MCF 10A (cell line): Measurements from ENCODE around the gene PPAT. TPM values are rescaled to one million over a fixed set of nuclear protein-coding genes. Genes with fewer than 3 reads are reported as not detected.
A peak's percentile ranks its signal among the peaks of the same experiment; 100 is the strongest.

Experiments
- BruUV-seq: library from RNA; stranded (reverse); fragments of 400-500 nt; replicated peaks from 2 replicates; lab custom pipeline; 2021; lab: Mats Ljungman, UMichigan
- CTCF ChIA-PET: fragments of 300-600 bp; sonication (Branson Sonifier 250); formaldehyde crosslinking; extraction: SDS; loops from one replicate; lab custom pipeline; 2021; ENCODE audit warnings: antibody characterized with exemption, inconsistent platforms; lab: Yijun Ruan, JAX
- POLR2A ChIA-PET: fragments of 300-600, 350-650 bp; sonication (Branson Sonifier 250); formaldehyde crosslinking; extraction: SDS; loops from one replicate; lab custom pipeline; 2020; ENCODE audit warnings: antibody characterized with exemption, inconsistent platforms; lab: Yijun Ruan, JAX
- DNase-seq: peaks from one replicate; pipeline ENCODE4 v3.0.0-alpha.2; 2018; ENCODE audit not compliant: unreplicated experiment
- H3K27ac Mint-ChIP-seq: one replicate; pipeline ENCODE4 v1.8.0; 2022; ENCODE audit warnings: mild to moderate bottlenecking, low read depth, mixed read lengths; ENCODE audit not compliant: unreplicated experiment
- H3K27me3 Mint-ChIP-seq: one replicate; pipeline ENCODE4 v1.8.0; 2022; ENCODE audit warnings: mixed read lengths; ENCODE audit not compliant: insufficient read depth, unreplicated experiment
- H3K36me3 Mint-ChIP-seq: one replicate; pipeline ENCODE4 v1.8.0; 2022; ENCODE audit warnings: mild to moderate bottlenecking, moderate library complexity, mixed read lengths; ENCODE audit not compliant: insufficient read depth, unreplicated experiment
- H3K4me1 Mint-ChIP-seq: one replicate; pipeline ENCODE4 v1.8.0; 2022; ENCODE audit warnings: mixed read lengths; ENCODE audit not compliant: insufficient read depth, unreplicated experiment
- H3K4me3 Mint-ChIP-seq: one replicate; pipeline ENCODE4 v1.8.0; 2022; ENCODE audit warnings: mild to moderate bottlenecking, moderate library complexity, mixed read lengths; ENCODE audit not compliant: unreplicated experiment
- H3K9me3 Mint-ChIP-seq: one replicate; pipeline ENCODE4 v1.8.0; 2022; ENCODE audit warnings: mixed read lengths; ENCODE audit not compliant: unreplicated experiment
- intact Hi-C: fragments of 100-400 bp; cut with micrococcal nuclease; formaldehyde crosslinking; loops from 2 replicates; pipeline ENCODE4 v1.14.1; 2022
- total RNA-seq: library from RNA; stranded (reverse); gene quantifications from 2 replicates; pipeline ENCODE4 v1.2.3, GENCODE V29; 2022
- TF ChIP-seq, protein P1 (sequence below): fragments of 200-600 bp; IDR thresholded peaks from one replicate; pipeline ENCODE4 v1.8.0; 2022; ENCODE audit warnings: antibody characterized with exemption, mild to moderate bottlenecking; ENCODE audit not compliant: unreplicated experiment

Gene PPAT
- total RNA-seq, 1 experiment from 2014 or later: 47.0 TPM

DNA sequence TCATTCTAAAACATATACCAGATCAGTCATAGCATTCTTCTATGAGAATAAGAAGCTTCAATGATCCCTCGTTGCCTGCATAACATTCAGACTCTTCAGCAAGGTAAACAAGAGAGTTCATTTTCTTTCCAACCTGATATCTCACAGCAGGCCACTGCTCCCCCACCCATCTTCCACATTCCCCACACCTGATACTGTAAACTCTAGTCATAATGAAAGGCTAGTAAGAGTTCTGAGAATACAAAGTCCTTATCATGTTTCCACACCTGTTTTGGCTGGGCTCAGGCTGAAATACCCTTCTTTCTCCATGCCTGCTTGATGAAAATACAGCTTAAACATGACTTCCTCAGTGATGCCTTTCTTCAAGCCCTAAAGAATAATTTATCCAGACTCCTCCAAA is 45.9 kb downstream of the PPAT start:
- Mint-ChIP-seq H3K27me3 (no peaks in the 10 kb centered on the region), H3K27ac (peak overlapping the region; percentile 99), H3K4me1 (peaks cover 23% of the 10 kb centered on the region), H3K4me3 (peak overlapping the region; percentile 96), H3K36me3 (peaks cover 34% of the 10 kb centered on the region), H3K9me3 (no peaks in the 10 kb centered on the region)
- intact Hi-C loops: no loop called here
- DNase-seq: no peak
- no TSS peak for BruUV-seq
- ChIA-PET CTCF (interaction anchor here (0.6 kb wide), 1 partner anchor 652 kb away, joined by 8 read pairs; no protein-coding TSS in a partner anchor), POLR2A (interaction anchor here (2.0 to 5.2 kb wide), 4 partner anchors 14 to 441 kb away, joined by 5 to 125 read pairs (median 28); partner anchors contain the start of genes CEP135, PAICS, PPAT and SRP72)
- TF ChIP-seq, protein P1, sequence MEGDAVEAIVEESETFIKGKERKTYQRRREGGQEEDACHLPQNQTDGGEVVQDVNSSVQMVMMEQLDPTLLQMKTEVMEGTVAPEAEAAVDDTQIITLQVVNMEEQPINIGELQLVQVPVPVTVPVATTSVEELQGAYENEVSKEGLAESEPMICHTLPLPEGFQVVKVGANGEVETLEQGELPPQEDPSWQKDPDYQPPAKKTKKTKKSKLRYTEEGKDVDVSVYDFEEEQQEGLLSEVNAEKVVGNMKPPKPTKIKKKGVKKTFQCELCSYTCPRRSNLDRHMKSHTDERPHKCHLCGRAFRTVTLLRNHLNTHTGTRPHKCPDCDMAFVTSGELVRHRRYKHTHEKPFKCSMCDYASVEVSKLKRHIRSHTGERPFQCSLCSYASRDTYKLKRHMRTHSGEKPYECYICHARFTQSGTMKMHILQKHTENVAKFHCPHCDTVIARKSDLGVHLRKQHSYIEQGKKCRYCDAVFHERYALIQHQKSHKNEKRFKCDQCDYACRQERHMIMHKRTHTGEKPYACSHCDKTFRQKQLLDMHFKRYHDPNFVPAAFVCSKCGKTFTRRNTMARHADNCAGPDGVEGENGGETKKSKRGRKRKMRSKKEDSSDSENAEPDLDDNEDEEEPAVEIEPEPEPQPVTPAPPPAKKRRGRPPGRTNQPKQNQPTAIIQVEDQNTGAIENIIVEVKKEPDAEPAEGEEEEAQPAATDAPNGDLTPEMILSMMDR: no peak

DNA sequence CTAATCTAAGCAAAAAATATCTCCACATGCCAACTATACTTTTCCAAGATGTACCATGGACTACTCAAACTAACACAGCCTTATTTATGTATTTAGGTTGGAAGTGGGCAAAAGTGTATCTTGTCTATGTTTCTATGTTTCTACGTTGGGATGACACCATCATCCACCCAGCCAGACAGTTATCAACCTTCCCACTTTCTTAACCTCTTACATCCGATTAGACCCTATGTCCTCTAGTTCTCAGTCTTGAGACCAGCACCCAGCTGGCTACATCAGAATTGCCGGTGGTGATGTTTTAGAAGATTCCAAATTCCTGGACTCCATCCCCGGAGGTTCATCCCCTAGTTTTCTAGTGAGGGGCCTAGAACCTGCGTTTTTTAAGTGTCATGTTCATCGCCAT is 47.1 kb downstream of the PPAT start:
- Mint-ChIP-seq H3K4me1 (peaks cover 29% of the 10 kb centered on the region), H3K27me3 (no peaks in the 10 kb centered on the region), H3K9me3 (no peaks in the 10 kb centered on the region), H3K4me3 (peak overlapping the region; percentile 96), H3K36me3 (peaks cover 31% of the 10 kb centered on the region), H3K27ac (peak overlapping the region; percentile 99)
- TF ChIP-seq, protein P1: no peak
- DNase-seq: peak; percentile 7
- POLR2A ChIA-PET: interaction anchor here (0.6 to 5.2 kb wide), 16 partner anchors 9 to 590 kb away, joined by 3 to 125 read pairs (median 12); partner anchors contain the start of genes CEP135, NOA1, PAICS and POLR2B
- intact Hi-C loops: no loop called here
- no TSS peak for BruUV-seq
- CTCF ChIA-PET: interaction anchor here (0.6 to 1.5 kb wide), 3 partner anchors 20 to 454 kb away, joined by 3 to 7 read pairs (median 4); no protein-coding TSS in a partner anchor

DNA sequence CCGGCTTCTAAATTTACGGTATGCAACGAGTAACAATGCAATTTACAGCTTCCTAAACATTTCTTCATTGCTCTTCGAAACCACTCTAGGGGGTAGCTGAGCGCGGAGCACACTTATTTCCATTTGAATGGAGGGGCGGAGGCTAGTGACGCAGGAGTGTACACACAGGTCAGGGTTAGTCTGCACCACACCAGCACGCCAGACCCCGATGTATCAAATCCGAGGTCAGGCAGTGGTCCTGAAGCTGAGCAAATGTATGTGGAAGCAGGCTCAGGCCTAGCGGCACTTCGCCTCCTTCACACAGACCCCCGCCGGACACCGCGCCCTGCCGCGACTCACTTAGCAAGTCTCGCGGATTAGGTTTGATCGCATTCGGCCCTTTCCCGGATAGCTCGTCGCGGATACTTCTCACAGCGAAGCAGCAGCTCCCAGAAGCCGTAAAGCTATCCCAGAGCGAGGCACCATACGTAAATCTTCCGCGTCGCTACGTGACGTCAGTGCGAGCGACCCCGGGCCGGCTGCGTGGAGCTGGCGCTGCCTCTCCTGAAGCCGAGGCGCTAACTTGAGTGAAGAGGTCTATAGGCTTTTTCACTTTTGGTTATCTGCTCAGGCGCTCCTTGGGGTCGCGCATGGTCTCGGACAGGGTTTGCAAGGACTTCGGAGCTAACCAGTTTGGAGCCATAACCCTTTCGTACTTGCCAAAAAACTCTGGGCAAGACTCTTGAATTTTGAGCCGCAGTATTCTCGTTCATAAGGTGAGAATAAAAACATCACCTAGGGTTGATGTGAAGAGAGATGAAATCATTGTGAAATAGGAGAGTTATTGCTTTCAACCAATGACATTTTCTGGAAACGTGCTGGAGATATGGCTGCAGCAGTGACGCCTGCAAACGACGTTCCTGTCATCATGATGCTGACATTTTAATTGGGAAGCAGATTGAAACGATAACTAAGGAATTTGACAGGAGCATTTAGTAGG is 48.1 kb downstream of the PPAT start, which contains the start of gene AASDH:
AASDH (minus strand) TSS at position 469 of the 979 bp plus-strand sequence. CDS start 3,192 bp downstream, outside the sequence.
- TF ChIP-seq, protein P1: no peak
- ChIA-PET CTCF (interaction anchor here (0.6 to 1.5 kb wide), 7 partner anchors 10 to 450 kb away, joined by 3 to 7 read pairs (median 4); partner anchors contain the start of genes CEP135 and PPAT), POLR2A (interaction anchor here (0.6 to 5.2 kb wide), 32 partner anchors 10 to 591 kb away, joined by 3 to 125 read pairs (median 4); partner anchors contain the start of genes CEP135, NOA1, PAICS and POLR2B)
- TSS peak; percentile 82 for BruUV-seq
- peaks cover 31% of the 10 kb centered on the region for H3K36me3 Mint-ChIP-seq
- H3K9me3 Mint-ChIP-seq: no peaks in the 10 kb centered on the region
- H3K4me3 Mint-ChIP-seq: peak within 1 kb of the TSS; percentile 96
- H3K4me1 Mint-ChIP-seq: peaks cover 29% of the 10 kb centered on the region
- H3K27ac Mint-ChIP-seq: peak within 1 kb of the TSS; percentile 99
- H3K27me3 Mint-ChIP-seq: no peaks in the 10 kb centered on the region
- intact Hi-C loops: loop anchor here (1.0 to 2.0 kb wide), 2 partner anchors 47 to 80 kb away; partner anchors contain the start of genes PPAT and SRP72
- peak; percentile 94 for DNase-seq
